H9 (cell line): ENCODE results near the gene TRPM8. TPM values are rescaled to one million over a fixed set of nuclear protein-coding genes. Genes with fewer than 3 reads are reported as not detected.

ENCODE experiments used
- DNase-seq: peaks from one replicate; pipeline ENCODE4 v3.0.0-alpha.2; 2017
- H2AFZ ChIP-seq: one replicate; pipeline ENCODE4 v1.6.1; 2013; ENCODE audit warnings: mild to moderate bottlenecking, low read length, control low read depth, moderate library complexity
- H2AK5ac ChIP-seq: 2 replicates; pipeline ENCODE4 v1.6.1; 2013; ENCODE audit warnings: low read length, control low read depth, mixed read lengths; ENCODE audit not compliant: insufficient read length
- H2BK120ac ChIP-seq: one replicate; pipeline ENCODE4 v1.6.1; 2013; ENCODE audit warnings: low read depth, mild to moderate bottlenecking, low read length, control low read depth, inconsistent platforms; ENCODE audit not compliant: poor library complexity, severe bottlenecking
- H2BK12ac ChIP-seq: 2 replicates; pipeline ENCODE4 v1.6.1; 2013; ENCODE audit warnings: low read length, control low read depth, mixed read lengths, low read depth; ENCODE audit not compliant: insufficient read length
- H2BK15ac ChIP-seq: 2 replicates; pipeline ENCODE4 v1.6.1; 2013; ENCODE audit warnings: low read depth, low read length, control low read depth
- H2BK20ac ChIP-seq: one replicate; pipeline ENCODE4 v1.6.1; 2013; ENCODE audit warnings: low read depth, mild to moderate bottlenecking, low read length, control low read depth, inconsistent platforms; ENCODE audit not compliant: poor library complexity, severe bottlenecking
- H2BK5ac ChIP-seq: 2 replicates; pipeline ENCODE4 v1.6.1; 2013; ENCODE audit warnings: low read length, control low read depth, mixed read lengths; ENCODE audit not compliant: insufficient read length
- H3K14ac ChIP-seq: 2 replicates; pipeline ENCODE4 v1.6.1; 2013; ENCODE audit warnings: low read length, control low read depth; ENCODE audit not compliant: insufficient read depth
- H3K18ac ChIP-seq: 2 replicates; pipeline ENCODE4 v1.6.1; 2013; ENCODE audit warnings: low read depth, mild to moderate bottlenecking, mixed read lengths, low read length, control low read depth; ENCODE audit not compliant: insufficient read length
- H3K23ac ChIP-seq: 2 replicates; pipeline ENCODE4 v1.6.1; 2013; ENCODE audit warnings: low read length, control low read depth, mixed read lengths, low read depth; ENCODE audit not compliant: insufficient read length
- H3K23me2 ChIP-seq: 2 replicates; pipeline ENCODE4 v1.6.1; 2013; ENCODE audit warnings: low read depth, mild to moderate bottlenecking, mixed read lengths, low read length, control low read depth; ENCODE audit not compliant: insufficient read length, poor library complexity, severe bottlenecking
- H3K27ac ChIP-seq: 2 replicates; pipeline ENCODE4 v1.5.1; 2013; ENCODE audit warnings: low read length, control low read depth, mixed read lengths, low read depth; ENCODE audit not compliant: insufficient read length
- H3K27me3 ChIP-seq: 2 replicates; pipeline ENCODE4 v1.6.1; 2013; ENCODE audit warnings: low read length, control low read depth, inconsistent platforms; ENCODE audit not compliant: insufficient read depth
- H3K4ac ChIP-seq: 2 replicates; pipeline ENCODE4 v1.6.1; 2013; ENCODE audit warnings: low read depth, mild to moderate bottlenecking, control low read depth, inconsistent platforms, low read length, moderate library complexity
- H3K4me1 ChIP-seq: 2 replicates; pipeline ENCODE4 v1.6.1; 2013; ENCODE audit warnings: low read length, control low read depth, inconsistent platforms; ENCODE audit not compliant: insufficient read depth
- H3K4me2 ChIP-seq: 2 replicates; pipeline ENCODE4 v1.6.1; 2013; ENCODE audit warnings: low read length, control low read depth, mixed read lengths; ENCODE audit not compliant: insufficient read length, insufficient read depth
- H3K56ac ChIP-seq: 2 replicates; pipeline ENCODE4 v1.6.1; 2013; ENCODE audit warnings: low read depth, mild to moderate bottlenecking, mixed read lengths, low read length, control low read depth; ENCODE audit not compliant: insufficient read length
- H3K79me1 ChIP-seq: 2 replicates; pipeline ENCODE4 v1.6.1; 2013; ENCODE audit warnings: low read depth, mild to moderate bottlenecking, moderate library complexity, low read length, control low read depth, inconsistent platforms; ENCODE audit not compliant: insufficient read depth, poor library complexity, severe bottlenecking
- H3K79me2 ChIP-seq: 2 replicates; pipeline ENCODE4 v1.6.1; 2013; ENCODE audit warnings: low read length, control low read depth, inconsistent platforms; ENCODE audit not compliant: insufficient read depth
- H3K9ac ChIP-seq: 2 replicates; pipeline ENCODE4 v1.6.1; 2013; ENCODE audit warnings: low read length, control low read depth, mixed read lengths; ENCODE audit not compliant: insufficient read length; ENCODE audit errors: extremely low read depth
- H3K9me3 ChIP-seq: one replicate; pipeline ENCODE4 v1.6.1; 2013; ENCODE audit warnings: low read depth, low read length, inconsistent platforms; ENCODE audit not compliant: control insufficient read depth
- H3T11ph ChIP-seq: one replicate; pipeline ENCODE4 v1.6.1; 2013; ENCODE audit warnings: mild to moderate bottlenecking, low read length, control low read depth, inconsistent platforms
- H4K20me1 ChIP-seq: one replicate; pipeline ENCODE4 v1.6.1; 2013; ENCODE audit not compliant: control insufficient read depth, insufficient read length, insufficient read depth
- H4K5ac ChIP-seq: 2 replicates; pipeline ENCODE4 v1.6.1; 2013; ENCODE audit warnings: low read depth, mild to moderate bottlenecking, mixed read lengths, low read length, control low read depth; ENCODE audit not compliant: insufficient read length
- H4K8ac ChIP-seq: replicated peaks from 2 replicates; pipeline ENCODE4 v1.6.1; 2013; ENCODE audit warnings: low read length, control low read depth, mixed read lengths, low read depth; ENCODE audit not compliant: insufficient read length
- H4K91ac ChIP-seq: 2 replicates; pipeline ENCODE4 v1.6.1; 2013; ENCODE audit warnings: low read depth, mild to moderate bottlenecking, moderate library complexity, mixed read lengths, low read length, control low read depth; ENCODE audit not compliant: insufficient read length
- H3K27ac Mint-ChIP-seq, 3 experiments: 2 replicates in 2 of 3; 3 replicates in 1 of 3; pipeline ENCODE4 v1.8.0; 2020 to 2021; ENCODE audit warnings: mixed read lengths in 3 of 3, mild to moderate bottlenecking in 1 of 3, moderate library complexity in 1 of 3
- H3K27me3 Mint-ChIP-seq: 2 replicates; pipeline ENCODE4 v1.8.0; 2021; ENCODE audit warnings: low read depth, mild to moderate bottlenecking, moderate library complexity, mixed read lengths
- H3K36me3 Mint-ChIP-seq, 3 experiments: 2 replicates in 2 of 3; 3 replicates in 1 of 3; pipeline ENCODE4 v1.8.0; 2020 to 2021; ENCODE audit warnings: low read depth in 3 of 3, mixed read lengths in 3 of 3; ENCODE audit not compliant: insufficient read depth in 1 of 3
- H3K4me1 Mint-ChIP-seq, 2 experiments: 2 replicates each; pipeline ENCODE4 v1.8.0; 2020; ENCODE audit warnings: mixed read lengths in 2 of 2
- H3K4me3 Mint-ChIP-seq, 2 experiments: 2 replicates in 1 of 2; 3 replicates in 1 of 2; pipeline ENCODE4 v1.8.0; 2020 to 2021; ENCODE audit warnings: mild to moderate bottlenecking in 2 of 2, mixed read lengths in 2 of 2, moderate library complexity in 1 of 2
- H3K9me3 Mint-ChIP-seq, 2 experiments: 2 replicates in 1 of 2; 3 replicates in 1 of 2; pipeline ENCODE4 v1.8.0; 2020; ENCODE audit warnings: mild to moderate bottlenecking in 2 of 2, mixed read lengths in 2 of 2, moderate library complexity in 1 of 2
- WGBS: extraction: QIAGEN DNeasy Blood & Tissue Kit; methylation state at CpG from one replicate; pipeline ENCODE4 v1.1.7; 2013; ENCODE audit warnings: missing lambda C conversion rate, low lambda C conversion rate, mixed read lengths; ENCODE audit not compliant: insufficient read length; ENCODE audit errors: extremely low coverage; 5-methylcytosine and 5-hydroxymethylcytosine counted together
- total RNA-seq: library from RNA; stranded (reverse); gene quantifications from 2 replicates; pipeline ENCODE4 v1.2.1, GENCODE V29; 2021
- TF ChIP-seq, protein P1 (sequence below): fragments of 200-600 bp; sonication (generic); conservative IDR thresholded peaks from 3 replicates; pipeline ENCODE4 v1.8.0; 2021; ENCODE audit warnings: antibody characterized with exemption, mild to moderate bottlenecking

Gene TRPM8
- total RNA-seq, 1 experiment from 2014 or later: 0.28 TPM

DNA sequence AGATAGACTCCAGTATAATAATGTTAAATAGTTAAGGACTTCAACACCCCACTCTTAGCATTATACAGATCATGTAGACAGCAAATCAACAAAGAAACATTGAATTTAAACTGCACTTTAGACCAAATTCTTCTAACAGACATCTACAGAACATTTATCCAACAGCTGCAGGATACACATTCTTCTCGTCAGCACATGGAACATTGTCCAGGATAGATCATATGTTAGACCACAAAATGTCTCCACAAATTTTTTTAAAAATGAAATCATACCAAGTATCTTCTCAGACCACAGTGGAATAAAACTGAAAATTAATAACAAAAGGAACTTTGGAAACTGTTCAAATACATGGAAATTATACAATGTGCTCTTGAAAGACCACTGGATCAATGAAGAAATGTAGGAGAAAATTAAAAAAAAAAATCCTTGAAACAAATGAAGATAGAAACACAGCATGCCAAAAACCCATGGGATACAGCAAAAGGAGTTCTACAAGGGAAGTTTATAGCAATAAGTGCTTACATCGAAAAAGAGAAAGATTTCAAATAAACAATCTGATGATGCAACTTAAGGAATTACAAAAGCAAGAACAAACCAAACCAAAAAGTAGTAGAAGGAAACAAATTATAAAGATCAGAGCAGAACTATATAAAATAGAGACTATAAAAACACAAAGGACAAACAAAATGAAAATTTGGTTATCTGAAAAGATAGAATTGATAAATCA, 121.1 kb downstream of the TRPM8 start:
- no peaks in the 10 kb centered on the region for H3K4me1 Mint-ChIP-seq

More for the DNA sequence above, 121.1 kb downstream of the TRPM8 start:
- H3K27ac ChIP-seq: no peak overlapping the region
- no peak overlapping the region for H2BK5ac ChIP-seq
- H3K4me1 ChIP-seq: no peaks in the 10 kb centered on the region
- H3K4me3 Mint-ChIP-seq: no peak overlapping the region
- H3T11ph ChIP-seq: no peak overlapping the region
- H3K18ac ChIP-seq: no peak overlapping the region
- H3K27ac Mint-ChIP-seq: no peak overlapping the region
- H3K23me2 ChIP-seq: no peaks in the 10 kb centered on the region
- H4K5ac ChIP-seq: no peak overlapping the region
- H2BK120ac ChIP-seq: no peak overlapping the region
- H3K4ac ChIP-seq: no peak overlapping the region
- H4K91ac ChIP-seq: no peak overlapping the region
- no peak overlapping the region for H3K23ac ChIP-seq
- no peaks in the 10 kb centered on the region for H3K79me1 ChIP-seq
- H3K4me2 ChIP-seq: no peak overlapping the region
- H3K14ac ChIP-seq: no peak overlapping the region
- no peaks in the 10 kb centered on the region for H3K27me3 ChIP-seq
- H2AK5ac ChIP-seq: no peak overlapping the region
- no peak overlapping the region for H3K56ac ChIP-seq
- H2BK12ac ChIP-seq: no peak overlapping the region
- no CpG with 5 or more reads among the region's 2 CpGs for WGBS
- DNase-seq: no peak
- H2AFZ ChIP-seq: no peak overlapping the region
- H3K36me3 Mint-ChIP-seq: peaks cover 0 to 4% (median 0%) of the 10 kb centered on the region in 3 experiments; a peak in 1 of 7 replicates
- H4K20me1 ChIP-seq: no peaks in the 10 kb centered on the region
- peaks cover 18% of the 10 kb centered on the region for H3K27me3 Mint-ChIP-seq
- no peak overlapping the region for H2BK20ac ChIP-seq
- no peaks in the 10 kb centered on the region for H3K9me3 ChIP-seq
- no peak overlapping the region for H4K8ac ChIP-seq
- no peaks in the 10 kb centered on the region for H3K79me2 ChIP-seq
- H2BK15ac ChIP-seq: no peak overlapping the region
- peaks cover 4 to 5% of the 10 kb centered on the region in 2 experiments; a peak in 3 of 5 replicates for H3K9me3 Mint-ChIP-seq
- H3K9ac ChIP-seq: no peak overlapping the region
- TF ChIP-seq, protein P1, sequence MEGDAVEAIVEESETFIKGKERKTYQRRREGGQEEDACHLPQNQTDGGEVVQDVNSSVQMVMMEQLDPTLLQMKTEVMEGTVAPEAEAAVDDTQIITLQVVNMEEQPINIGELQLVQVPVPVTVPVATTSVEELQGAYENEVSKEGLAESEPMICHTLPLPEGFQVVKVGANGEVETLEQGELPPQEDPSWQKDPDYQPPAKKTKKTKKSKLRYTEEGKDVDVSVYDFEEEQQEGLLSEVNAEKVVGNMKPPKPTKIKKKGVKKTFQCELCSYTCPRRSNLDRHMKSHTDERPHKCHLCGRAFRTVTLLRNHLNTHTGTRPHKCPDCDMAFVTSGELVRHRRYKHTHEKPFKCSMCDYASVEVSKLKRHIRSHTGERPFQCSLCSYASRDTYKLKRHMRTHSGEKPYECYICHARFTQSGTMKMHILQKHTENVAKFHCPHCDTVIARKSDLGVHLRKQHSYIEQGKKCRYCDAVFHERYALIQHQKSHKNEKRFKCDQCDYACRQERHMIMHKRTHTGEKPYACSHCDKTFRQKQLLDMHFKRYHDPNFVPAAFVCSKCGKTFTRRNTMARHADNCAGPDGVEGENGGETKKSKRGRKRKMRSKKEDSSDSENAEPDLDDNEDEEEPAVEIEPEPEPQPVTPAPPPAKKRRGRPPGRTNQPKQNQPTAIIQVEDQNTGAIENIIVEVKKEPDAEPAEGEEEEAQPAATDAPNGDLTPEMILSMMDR: no peak
